GM21717 (cell line): ENCODE measurements around the gene BSG.
A peak's percentile ranks its signal among the peaks of the same experiment; 100 is the strongest.

Experiments
- ATAC-seq: cut with Tn5 transposase; IDR thresholded peaks from one replicate; pipeline ENCODE4 v1.9.1; 2021; ENCODE audit warnings: mild to moderate bottlenecking, moderate library complexity; ENCODE audit not compliant: unreplicated experiment

Gene BSG

DNA sequence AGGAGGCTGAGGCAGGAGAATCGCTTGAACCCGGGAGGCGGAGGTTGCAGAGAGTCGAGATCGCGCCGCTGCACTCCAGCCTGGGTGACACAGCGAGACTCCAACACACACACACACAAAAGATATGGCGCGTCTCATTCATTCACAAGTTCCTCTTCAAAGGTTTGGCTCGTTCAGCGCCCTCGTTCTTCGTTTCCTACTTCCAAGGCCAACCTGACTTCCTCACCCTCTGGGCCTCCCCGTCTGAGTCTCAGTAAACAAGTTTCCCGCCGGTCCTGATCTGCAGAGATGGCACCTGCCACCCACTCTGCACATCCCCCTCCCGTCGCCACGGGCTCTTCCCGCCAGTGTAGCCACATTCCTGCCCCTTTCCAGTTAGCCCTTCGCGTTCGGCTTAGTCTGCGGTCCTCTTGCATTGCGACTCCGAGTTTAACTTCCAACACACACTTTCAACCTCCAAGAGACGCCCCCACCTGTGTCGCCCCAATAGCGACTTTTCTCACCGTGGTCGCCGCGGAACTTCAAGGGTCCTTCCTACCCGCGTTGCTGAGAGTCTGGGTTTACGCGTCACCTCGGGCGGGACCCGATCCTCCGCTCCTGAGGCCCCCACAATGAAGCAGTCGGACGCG lies 1.3 kb upstream of the BSG start:
- ATAC-seq: no peak

DNA sequence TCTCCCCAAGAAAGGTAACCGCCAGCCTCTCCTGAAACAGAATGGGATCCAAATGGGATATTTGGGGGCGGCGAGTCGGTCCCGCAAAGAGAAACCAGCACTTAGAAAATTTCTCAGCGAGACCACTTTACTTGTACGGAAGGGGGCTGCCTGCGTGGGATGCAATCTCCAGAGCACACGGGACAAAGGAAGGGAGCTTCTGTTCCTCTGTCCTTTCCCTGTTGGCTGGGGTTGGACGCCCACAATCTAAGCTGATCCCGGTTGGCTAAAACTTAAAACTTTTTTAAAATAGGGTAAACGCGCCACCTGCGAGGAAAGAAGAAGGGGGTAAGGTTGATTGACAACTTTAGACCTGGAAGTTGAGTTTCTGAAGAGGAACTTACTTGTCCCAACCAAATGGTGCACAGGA lies 826 bp upstream of the BSG start:
- no peak for ATAC-seq

DNA sequence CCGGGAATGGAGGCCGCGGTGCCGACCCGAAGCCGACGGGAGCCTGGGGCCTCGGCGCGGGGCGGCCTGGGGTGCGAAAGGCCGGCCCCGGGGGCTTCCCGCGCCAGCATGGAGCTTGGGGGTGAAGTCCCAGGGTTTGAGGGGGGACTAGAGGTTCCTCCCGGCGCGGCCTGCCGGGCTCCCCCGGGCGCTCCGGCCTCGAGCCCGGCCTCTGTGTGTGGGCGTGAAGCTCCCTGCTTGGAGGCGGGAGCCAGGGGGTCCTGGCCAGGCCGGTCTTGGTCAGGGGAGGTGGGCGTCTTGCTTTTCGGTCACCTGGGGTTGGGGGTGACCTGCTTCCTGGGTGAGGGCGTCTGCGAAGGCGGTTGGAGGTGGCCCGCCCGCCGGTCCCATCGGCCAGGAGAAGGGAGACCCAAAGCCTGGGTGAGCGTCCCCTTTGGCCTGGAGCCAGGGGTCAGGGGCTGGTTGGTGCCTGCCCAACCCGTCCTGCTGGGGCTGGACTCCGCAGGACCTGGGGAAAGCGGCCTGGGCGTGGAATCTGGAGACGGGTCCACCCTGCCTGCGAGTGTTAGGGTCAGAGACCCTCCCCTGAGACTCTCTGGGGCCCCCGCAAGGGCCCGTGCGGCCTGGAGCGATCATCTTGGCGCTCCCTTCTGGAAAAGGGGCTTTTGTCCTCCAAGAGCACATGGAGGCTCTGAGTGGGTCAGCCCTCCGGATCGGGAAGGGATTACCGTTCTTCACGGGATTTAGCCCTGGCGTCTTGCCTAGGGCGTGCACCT lies 535 bp downstream of the BSG start:
- ATAC-seq: peak; percentile 25

DNA sequence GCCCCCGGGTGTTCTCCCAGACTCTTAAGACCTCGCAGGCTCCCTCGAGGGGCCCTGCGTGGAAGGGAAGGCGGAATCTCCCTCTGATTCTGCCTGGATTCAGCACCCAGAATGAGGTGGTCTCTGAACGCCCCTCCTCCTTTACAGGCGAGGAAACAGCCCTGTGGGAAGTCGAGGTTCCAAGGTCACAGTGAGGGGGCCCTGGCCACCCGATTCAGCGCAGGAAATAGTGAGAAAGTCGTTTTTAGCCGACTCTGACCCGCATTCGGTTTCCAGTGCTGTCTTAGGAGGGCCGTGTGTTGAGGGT lies 1.1 kb downstream of the BSG start:
- no peak for ATAC-seq

DNA sequence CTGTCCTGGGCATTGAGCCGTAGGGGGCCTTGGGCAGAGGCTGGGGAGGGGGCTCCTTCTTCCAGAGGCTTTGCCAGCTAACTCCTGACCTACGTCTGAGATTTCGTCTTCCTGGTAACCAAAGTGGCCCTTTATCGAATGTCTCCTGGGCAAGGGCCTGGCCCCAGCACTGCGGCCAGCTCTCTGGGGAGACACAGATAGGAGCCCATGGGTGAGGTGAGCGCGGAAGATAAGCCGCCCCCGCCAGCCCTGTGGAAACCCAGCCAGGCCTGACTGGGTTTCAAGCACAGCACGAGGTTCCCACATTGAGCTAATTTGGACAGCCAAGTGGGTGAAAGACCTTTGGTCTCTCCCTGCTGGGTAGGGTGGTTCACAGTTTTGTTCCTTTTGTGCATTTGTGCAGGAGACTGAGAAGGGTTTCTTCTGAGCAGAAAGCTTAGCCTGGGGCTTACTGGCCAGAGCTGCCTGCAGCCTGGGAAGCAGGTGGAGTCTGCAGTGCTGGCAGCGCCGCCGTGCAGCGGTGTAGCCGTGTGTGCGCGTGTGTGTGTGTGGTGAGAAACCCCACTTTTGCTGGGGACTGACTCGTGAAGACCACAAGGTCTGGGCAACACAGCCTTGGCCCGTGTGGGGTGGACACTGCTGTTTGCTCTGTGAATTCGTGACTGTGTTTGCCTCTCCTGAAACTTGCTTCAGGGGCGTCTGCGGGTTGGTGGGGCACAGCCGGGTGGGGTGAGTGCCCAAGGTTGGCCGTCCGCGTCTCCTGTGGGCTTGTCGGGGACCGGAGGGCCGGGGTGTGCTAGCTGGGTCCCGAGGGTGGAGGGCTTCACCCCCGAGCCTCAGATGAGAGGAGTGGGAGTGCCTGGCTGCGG lies 2.5 kb downstream of the BSG start:
- no peak for ATAC-seq

DNA sequence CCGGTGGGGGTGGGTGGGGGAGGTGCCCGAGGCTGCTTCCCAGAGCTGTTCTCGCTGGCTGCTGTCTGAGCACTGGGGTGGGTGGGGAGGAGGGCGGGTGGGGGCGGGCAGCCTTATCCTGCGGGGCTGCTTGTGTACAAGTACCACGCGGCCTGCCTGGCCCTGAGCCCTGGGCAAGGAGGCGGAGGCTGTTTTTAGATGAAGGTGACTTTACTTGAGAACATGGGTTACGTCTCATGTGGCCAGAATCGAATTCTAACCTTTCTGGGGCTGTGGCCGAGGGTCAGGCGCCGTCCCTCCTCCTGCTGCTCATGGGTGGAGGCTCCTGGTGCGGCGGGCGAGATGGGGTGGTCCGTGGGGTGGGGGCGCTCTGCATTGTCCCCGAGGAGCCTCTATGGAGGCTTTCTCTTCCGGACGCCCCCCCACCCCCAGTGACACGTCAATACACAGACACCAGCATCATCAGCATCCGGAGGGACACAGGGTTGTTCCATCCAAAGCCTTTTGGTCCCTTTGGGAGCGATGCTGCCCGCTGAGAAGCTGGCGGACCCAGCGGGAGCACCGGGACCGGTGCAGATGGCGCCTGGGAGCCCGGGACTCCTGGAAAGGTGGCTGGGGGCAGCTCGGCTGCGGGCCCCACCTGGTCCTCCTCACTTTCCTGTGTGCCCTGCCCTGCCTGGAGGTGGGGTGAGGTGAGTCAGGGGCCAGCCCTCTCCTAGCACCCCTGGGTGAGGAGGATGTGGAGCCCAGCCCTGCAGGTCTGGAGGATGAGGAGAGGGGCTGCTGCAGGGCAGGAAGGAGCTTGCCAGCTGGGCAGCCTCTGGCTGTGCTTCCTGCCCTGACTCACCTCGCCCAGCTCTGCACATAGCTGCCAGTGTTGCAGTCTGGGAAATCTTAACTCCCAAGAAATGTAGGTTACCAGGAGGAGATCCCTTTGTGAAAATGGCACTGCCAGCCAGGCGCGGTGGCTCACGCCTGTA lies 3.4 kb downstream of the BSG start:
- no peak for ATAC-seq

DNA sequence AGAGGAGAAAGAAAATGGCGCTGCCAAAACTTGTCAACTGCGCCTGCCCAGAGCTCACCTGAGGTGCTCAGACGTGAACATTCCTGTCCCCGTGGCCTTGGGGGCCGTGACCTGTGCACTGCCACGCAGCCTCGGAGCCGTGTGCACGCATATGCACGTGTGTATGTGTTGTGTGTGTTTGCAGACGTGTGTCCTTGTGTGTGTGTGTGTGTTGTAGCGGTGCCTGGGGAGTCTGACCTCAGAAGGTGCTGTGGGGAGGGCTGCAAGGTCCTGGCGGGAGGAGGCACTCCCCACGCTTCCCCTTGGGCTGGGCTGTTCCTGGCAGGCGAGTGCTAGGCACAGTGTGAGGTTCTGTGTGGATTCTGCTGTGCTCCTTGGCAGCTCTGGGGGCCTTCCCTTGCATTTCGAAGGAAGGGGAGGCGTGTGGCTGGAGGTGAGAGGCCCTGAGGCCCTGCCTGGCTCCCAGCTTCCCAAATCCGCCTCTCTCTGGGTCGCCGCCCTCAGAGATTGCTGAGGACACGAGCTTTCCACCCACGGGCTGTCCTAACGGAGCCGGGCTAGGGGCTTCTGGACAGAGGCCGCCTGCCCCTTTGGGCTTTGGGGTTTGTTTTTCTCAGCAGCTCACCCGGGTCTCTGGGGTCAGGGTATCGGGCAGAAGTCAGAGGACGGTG lies 4.5 kb downstream of the BSG start:
- no peak for ATAC-seq

DNA sequence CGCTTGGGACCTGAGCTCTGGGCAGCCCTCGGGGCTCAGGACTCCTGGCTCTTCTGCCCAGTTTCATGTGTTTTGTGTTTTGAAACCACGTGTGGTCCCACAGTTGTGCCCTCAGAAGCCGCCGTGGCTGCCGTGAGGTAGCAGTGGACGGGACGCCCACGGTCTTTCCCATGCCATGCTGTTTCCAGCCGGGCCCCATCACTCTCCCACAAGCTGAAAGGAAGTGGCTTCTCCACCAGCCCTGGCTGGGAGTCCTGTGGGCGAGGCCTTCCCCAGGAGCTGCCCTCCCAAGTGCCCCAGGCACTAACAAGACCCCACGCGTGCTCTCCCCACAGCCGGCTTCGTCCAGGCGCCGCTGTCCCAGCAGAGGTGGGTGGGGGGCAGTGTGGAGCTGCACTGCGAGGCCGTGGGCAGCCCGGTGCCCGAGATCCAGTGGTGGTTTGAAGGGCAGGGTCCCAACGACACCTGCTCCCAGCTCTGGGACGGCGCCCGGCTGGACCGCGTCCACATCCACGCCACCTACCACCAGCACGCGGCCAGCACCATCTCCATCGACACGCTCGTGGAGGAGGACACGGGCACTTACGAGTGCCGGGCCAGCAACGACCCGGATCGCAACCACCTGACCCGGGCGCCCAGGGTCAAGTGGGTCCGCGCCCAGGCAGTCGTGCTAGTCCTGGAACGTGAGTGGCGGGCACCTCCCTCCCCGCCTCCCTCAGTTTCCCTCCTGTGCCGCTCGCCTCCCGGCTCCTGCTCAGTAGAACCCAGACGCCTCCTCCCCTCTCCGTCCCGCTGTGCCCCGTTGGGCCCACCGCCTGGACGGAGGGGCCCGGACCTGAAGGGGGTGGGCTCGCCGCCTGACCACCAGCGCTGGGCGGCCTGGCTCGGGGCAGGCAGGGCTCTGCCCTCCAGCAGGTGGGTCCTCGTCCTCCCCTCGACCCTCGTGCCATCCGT lies 5.3 kb downstream of the BSG start:
- ATAC-seq: no peak

DNA sequence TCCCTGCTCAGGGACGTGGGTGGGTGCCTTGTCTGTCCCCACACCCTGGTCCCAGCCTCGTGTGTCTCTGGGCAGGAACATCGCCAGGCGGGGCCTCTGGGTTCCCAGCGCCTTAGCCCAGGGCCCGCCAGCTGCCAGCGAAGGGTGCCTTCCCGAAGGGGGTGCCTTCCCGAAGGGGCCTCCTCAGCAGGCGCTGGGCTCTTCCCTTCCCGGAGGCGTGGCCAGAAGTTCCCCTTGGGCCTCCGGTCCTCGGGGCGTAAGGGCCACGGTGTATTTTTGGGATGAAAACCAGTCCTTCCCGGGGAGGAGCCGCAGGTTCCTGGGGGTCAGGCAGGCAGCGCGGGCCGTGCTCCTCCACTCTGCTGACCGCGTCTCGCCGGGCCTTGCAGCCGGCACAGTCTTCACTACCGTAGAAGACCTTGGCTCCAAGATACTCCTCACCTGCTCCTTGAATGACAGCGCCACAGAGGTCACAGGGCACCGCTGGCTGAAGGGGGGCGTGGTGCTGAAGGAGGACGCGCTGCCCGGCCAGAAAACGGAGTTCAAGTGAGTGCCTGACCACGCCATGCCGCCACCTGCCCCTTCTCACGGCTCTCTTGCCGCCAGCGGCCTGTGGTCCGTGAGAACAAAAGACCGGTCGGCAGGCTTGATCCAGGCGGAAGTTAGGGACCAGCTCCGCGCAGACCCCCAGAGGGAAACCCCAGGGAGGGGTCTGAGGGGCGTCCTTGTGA lies 6.9 kb downstream of the BSG start:
- ATAC-seq: no peak

DNA sequence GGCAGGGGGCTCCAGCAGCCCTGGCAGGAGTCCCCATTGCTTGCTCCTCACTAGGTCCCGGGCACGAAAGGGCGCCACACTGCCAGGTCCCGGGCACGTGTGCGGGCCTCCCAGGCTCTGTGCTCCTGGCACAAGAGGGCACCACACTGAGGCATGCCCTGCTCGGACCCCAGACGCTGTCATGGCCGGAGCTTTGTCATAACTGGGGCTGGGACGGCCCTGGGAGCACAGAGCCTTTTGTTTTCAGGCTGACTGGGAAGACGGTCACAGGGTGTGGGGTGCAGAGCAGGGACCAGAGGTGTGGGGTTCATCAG lies 7.4 kb downstream of the BSG start:
- ATAC-seq: no peak

DNA sequence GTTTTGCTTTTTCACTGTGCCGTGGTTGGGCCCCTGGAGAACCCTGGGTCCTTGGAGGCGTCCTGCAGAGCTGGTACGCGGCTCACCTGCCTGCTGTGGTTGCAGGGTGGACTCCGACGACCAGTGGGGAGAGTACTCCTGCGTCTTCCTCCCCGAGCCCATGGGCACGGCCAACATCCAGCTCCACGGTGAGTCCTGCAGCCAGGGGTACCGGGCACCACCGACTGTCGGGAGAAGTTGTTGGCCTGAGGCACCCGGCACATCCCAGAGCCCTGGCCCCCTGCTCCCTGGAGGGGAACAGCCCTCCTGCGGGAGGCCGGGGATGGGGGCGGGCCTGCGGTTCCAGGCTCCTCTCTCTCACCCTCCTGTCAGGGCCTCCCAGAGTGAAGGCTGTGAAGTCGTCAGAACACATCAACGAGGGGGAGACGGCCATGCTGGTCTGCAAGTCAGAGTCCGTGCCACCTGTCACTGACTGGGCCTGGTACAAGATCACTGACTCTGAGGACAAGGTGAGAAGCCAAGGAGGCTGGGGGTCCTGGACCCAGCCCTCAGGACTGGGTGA lies 8.0 kb downstream of the BSG start:
- no peak for ATAC-seq

DNA sequence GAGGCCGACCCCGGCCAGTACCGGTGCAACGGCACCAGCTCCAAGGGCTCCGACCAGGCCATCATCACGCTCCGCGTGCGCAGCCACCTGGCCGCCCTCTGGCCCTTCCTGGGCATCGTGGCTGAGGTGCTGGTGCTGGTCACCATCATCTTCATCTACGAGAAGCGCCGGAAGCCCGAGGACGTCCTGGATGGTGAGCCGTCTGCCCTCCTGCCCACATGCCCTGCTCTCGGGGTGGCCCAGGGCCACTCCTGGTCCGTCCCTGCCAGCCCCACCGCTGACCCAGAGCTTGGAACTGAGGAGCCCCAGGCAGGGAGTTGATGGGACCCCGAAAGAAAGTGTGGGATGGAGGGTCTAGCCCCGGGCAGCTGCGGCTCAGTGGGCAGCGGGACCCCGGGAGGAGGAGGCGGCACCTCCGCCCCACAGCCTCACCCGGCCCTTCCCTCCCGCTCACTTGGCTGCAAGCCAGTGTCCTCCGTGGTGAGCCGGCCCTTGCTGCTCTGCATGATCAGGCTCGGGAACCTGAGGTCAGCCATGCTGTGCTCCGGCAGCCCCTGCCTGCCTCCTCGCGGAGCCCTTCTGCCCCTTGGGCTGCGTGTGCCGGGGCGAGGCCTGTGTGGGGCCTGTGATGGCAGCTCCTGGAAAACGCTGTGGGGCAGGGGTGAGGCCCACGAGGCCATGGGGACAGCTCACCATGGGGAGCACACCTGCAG lies 9.2 kb downstream of the BSG start:
- ATAC-seq: no peak

DNA sequence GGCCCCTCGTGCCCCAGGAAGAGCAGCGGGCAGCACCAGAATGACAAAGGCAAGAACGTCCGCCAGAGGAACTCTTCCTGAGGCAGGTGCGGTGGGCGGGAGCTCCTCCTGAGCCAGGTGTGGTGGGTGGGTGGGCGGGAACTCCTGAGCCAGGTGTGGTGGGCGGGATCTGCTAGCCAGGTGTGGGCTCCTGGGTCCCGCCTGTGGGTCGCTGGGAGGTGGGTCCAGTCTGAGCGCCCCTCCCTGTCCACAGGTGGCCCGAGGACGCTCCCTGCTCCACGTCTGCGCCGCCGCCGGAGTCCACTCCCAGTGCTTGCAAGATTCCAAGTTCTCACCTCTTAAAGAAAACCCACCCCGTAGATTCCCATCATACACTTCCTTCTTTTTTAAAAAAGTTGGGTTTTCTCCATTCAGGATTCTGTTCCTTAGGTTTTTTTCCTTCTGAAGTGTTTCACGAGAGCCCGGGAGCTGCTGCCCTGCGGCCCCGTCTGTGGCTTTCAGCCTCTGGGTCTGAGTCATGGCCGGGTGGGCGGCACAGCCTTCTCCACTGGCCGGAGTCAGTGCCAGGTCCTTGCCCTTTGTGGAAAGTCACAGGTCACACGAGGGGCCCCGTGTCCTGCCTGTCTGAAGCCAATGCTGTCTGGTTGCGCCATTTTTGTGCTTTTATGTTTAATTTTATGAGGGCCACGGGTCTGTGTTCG lies 10.3 kb downstream of the BSG start:
- ATAC-seq: no peak

DNA sequence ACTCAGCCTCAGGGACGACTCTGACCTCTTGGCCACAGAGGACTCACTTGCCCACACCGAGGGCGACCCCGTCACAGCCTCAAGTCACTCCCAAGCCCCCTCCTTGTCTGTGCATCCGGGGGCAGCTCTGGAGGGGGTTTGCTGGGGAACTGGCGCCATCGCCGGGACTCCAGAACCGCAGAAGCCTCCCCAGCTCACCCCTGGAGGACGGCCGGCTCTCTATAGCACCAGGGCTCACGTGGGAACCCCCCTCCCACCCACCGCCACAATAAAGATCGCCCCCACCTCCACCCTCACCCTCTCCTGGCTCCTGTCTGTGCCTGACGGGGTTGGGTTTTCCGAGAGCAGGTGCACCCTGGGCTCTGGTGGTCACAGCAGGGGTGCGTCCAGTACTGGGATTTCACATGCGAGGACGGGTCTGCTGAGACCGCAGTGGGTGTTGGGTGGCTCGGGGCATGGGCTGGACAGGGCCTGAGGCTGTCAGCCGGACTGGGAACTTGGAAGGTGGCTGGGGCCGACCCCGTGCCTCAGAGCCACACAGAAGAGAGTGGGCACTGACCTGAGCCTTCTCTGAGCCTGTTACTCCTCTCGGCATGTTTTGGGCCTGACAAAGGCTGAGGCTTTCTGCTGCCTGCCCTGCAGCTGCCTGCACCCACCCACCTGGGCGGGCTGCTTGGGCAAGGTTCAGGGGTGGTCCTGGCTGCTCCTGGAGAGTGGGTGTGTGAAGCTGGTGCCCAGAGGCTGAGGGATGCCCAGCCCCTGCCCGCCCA lies 11.0 kb downstream of the BSG start:
- ATAC-seq: no peak

DNA sequence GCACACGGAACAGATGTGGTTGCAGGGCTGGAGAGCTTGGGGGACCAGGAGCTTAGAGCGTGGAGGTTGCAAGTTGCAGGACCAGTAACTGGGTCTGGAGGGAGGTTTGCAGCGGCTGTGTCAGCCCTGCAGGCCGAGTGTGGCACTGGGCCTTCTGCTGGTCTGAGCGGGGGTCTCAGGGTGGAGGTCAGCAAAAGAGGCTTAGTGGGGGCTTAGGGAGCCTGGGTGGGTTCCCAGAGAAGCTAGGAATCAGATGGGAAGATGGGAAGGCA lies 11.5 kb downstream of the BSG start:
- ATAC-seq: no peak

DNA sequence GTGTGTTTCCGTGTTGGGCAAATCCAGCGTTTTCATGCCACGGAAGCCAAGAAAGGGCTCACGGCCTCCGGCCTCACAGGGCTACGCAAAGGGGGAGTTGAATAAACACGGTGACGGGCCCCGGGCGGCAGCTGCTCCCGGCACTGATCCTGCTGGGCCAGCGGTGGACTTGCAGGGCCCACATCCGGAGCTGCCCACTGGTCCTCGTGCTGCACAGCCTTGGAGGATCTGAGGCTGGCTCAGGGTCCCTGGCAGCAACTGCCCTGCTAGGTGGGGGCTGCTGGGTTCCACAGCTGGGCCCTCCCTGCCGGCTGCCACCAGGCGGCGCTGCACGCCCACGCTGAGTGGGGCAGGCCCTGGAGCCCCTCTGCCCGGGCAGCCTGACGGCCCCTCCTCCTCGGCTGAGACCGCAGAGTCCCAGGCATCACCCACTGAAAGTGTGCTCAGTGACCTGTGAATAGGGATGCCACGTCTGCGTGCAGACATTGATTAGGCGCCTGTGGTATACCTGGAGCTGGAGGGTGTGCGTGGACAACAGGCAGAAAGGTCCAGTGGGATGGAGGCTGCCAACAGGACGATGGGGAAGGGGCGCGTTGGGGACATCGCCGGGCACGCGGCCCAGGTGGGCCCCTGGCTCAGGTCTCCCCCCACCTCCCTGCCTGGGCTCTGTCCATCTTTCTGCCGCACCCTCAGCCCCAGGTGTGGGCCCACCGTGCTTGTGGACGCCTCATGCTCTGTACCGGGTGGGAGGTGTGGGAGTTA lies 12.0 kb downstream of the BSG start:
- ATAC-seq: no peak
